ENCODE data around the gene BTBD9. TPM values are rescaled to one million over a fixed set of nuclear protein-coding genes. Genes with fewer than 3 reads are reported as not detected.

BTBD9 gene
- total RNA-seq, 1 experiment from 2014 or later: 8.9 TPM

DNA sequence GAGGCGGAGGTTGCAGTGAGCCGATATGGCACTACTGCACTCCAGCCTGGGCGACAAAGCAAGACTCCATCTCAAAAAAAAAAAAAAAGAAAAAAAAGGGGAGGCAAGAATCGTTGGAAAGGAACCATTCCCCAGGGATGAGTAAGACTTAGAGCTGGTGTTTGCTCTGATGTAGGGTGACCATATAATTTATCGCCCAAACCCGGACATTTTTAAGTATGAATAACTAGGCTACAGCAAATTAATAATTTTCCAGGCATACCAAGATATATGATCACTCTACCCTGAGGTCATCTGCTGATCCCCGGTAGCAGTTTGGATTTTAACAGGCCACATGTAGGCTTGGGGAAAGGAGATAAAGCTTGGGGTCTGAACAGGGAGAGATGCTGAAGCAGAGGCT, 260.9 kb downstream of the BTBD9 start:
- no peak overlapping the region for H3K27ac Mint-ChIP-seq
- no CpG with 5 or more reads among the region's 7 CpGs for WGBS (ENCODE audit: extremely low coverage, insufficient read length, low lambda C conversion rate)

More for the DNA sequence above, 260.9 kb downstream of the BTBD9 start:
- Histone ChIP-seq H4K5ac (ENCODE audit: insufficient read length, low read depth, low read length) (no peak overlapping the region), H2BK5ac (ENCODE audit: insufficient read length, low read length) (no peak overlapping the region), H2BK15ac (ENCODE audit: low read depth, low read length) (no peak overlapping the region), H2AK5ac (ENCODE audit: insufficient read length, low read length) (no peak overlapping the region), H3K4me1 (ENCODE audit: insufficient read depth, low read length) (no peaks in the 10 kb centered on the region), H3K9me3 (ENCODE audit: control insufficient read depth, low read depth, low read length) (no peaks in the 10 kb centered on the region), H3K4me2 (ENCODE audit: insufficient read depth, insufficient read length, low read length) (no peak overlapping the region), H4K91ac (ENCODE audit: insufficient read length, low read depth, low read length) (no peak overlapping the region), H3K27me3 (ENCODE audit: insufficient read depth, low read length) (no peaks in the 10 kb centered on the region), H3K14ac (ENCODE audit: insufficient read depth, low read length) (no peak overlapping the region), H4K20me1 (ENCODE audit: control insufficient read depth, insufficient read depth, insufficient read length) (no peaks in the 10 kb centered on the region), H2BK20ac (ENCODE audit: low read depth, low read length, poor library complexity, severe bottlenecking) (no peak overlapping the region), H4K8ac (replicated peaks; ENCODE audit: insufficient read length, low read depth, low read length) (no peak overlapping the region), H2BK12ac (ENCODE audit: insufficient read length, low read depth, low read length) (no peak overlapping the region), H2AFZ (ENCODE audit: low read length) (no peak overlapping the region), H2BK120ac (ENCODE audit: low read depth, low read length, poor library complexity, severe bottlenecking) (no peak overlapping the region), H3K79me1 (ENCODE audit: insufficient read depth, low read depth, low read length, poor library complexity, severe bottlenecking) (no peaks in the 10 kb centered on the region), H3T11ph (ENCODE audit: low read length) (no peak overlapping the region), H3K56ac (ENCODE audit: insufficient read length, low read depth, low read length) (no peak overlapping the region), H3K79me2 (ENCODE audit: insufficient read depth, low read length) (no peaks in the 10 kb centered on the region), H3K4ac (ENCODE audit: low read depth, low read length) (no peak overlapping the region), H3K9ac (ENCODE audit: extremely low read depth, insufficient read length, low read length) (no peak overlapping the region), H3K27ac (ENCODE audit: insufficient read length, low read depth, low read length) (no peak overlapping the region), H3K18ac (ENCODE audit: insufficient read length, low read depth, low read length) (no peak overlapping the region), H3K23me2 (ENCODE audit: insufficient read length, low read depth, low read length, poor library complexity, severe bottlenecking) (no peaks in the 10 kb centered on the region), H3K23ac (ENCODE audit: insufficient read length, low read depth, low read length) (no peak overlapping the region)
- H3K4me3 Mint-ChIP-seq: no peak overlapping the region
- TF ChIP-seq, protein P1, sequence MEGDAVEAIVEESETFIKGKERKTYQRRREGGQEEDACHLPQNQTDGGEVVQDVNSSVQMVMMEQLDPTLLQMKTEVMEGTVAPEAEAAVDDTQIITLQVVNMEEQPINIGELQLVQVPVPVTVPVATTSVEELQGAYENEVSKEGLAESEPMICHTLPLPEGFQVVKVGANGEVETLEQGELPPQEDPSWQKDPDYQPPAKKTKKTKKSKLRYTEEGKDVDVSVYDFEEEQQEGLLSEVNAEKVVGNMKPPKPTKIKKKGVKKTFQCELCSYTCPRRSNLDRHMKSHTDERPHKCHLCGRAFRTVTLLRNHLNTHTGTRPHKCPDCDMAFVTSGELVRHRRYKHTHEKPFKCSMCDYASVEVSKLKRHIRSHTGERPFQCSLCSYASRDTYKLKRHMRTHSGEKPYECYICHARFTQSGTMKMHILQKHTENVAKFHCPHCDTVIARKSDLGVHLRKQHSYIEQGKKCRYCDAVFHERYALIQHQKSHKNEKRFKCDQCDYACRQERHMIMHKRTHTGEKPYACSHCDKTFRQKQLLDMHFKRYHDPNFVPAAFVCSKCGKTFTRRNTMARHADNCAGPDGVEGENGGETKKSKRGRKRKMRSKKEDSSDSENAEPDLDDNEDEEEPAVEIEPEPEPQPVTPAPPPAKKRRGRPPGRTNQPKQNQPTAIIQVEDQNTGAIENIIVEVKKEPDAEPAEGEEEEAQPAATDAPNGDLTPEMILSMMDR (conservative IDR thresholded peaks at IDR 0.05): no peak
- no peaks in the 10 kb centered on the region for H3K36me3 Mint-ChIP-seq (ENCODE audit: insufficient read depth in 1 of 3, low read depth in 3 of 3)
- H3K27me3 Mint-ChIP-seq (ENCODE audit: low read depth): no peaks in the 10 kb centered on the region
- H3K4me1 Mint-ChIP-seq: no peaks in the 10 kb centered on the region
- no peak for DNase-seq
- H3K9me3 Mint-ChIP-seq: no peaks in the 10 kb centered on the region

All from H9 (cell line).